HG02870 (cell line): ENCODE measurements around the gene LIPT1.
"Not testable (repeated sequence)": the region's sequence is repeated elsewhere in the genome, so short reads cannot be mapped to it uniquely, and the experiment has no call there.

Experiments used
- ATAC-seq: cut with Tn5 transposase; IDR thresholded peaks from one replicate; pipeline ENCODE4 v1.9.1; 2021; ENCODE audit warnings: mild to moderate bottlenecking, moderate library complexity; ENCODE audit not compliant: unreplicated experiment

LIPT1 gene

DNA sequence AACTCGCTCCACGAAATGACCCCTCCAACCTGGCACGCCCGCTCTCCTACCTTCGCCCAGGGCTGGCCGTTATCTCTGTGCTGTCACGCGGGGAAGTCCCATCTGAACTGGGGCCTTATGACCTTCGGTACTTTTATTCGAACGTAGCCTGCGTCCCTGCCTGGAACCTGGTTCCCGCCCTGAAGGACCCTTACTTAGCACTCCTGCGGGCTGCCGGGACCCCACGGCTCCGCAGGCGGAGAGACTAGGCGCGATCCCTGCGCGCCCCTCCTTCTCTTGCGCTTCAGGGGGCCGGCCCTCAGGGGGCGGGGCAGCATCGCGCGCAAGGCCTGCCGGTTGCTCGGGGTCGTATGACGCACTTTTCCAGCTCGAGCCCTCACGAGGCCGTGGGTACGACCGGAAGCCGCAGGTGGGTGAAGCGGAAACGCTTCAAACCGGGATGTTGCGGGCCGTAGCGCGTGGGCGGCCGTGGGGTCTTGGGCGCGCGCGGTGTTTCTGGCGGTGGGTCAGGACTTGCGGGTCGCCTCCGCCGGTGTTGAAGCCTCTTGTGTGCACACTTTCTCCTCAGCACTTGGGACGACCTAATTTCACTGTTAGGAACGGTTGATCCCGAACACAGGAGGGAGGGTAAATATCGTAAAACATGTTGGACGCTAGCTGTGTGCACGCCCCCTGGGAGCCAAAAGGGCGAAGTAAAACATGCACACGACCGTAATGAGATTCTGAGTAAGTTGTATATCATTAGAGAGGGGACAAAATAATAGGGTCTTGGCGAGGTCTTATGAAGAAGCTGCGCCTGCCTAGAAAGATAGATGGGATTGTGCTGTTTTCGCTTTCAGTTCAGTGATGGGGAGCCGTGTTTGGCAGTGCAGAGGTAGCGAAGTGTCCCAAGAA is at the start of gene LIPT1, which contains the start of gene TSGA10:
LIPT1 (plus strand) TSS at position 325 of the 894 bp plus-strand sequence. CDS start 6,991 bp downstream, outside the sequence.
TSGA10 (minus strand) TSS at position 300 of the 894 bp plus-strand sequence. CDS start 45,503 bp downstream, outside the sequence.
- peak; percentile 90 for ATAC-seq

DNA sequence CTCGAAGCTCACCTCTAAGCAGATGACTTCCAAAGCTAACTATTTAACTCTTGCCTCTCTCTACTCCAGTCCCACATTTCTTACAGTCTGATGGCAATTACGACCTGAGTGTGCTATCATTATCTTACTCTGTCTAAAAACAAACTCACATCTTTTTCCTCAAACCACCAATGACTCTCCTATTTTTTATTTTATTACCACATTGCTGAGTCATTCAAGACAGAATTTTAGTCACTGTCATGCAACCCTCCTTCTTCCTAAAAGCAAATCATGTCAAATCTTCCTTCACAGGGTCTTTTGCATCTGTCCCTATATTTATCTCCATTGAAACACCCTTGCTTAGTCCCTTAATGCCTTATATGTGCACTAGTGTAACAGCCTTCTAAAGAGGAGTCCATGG is 47.9 kb upstream of the LIPT1 start:
- ATAC-seq, result no peak

DNA sequence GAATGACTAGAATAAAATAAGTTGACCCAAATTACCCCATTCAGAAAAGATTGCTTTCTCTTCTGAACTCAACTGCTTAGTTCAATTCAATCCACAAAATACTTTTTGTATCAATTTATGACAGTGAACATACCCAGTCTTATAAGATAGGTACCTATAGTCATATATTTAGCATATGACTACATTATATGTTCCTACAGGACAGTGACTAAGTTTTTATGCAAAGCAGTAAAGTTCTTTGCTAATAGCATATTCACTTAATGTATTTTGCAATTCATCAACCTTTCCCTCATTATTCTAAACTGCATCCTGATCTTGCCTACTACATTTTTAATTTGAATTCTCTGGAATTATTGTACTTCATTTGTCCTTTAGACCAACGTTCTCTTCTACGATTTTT is 43.5 kb upstream of the LIPT1 start:
- no peak for ATAC-seq

DNA sequence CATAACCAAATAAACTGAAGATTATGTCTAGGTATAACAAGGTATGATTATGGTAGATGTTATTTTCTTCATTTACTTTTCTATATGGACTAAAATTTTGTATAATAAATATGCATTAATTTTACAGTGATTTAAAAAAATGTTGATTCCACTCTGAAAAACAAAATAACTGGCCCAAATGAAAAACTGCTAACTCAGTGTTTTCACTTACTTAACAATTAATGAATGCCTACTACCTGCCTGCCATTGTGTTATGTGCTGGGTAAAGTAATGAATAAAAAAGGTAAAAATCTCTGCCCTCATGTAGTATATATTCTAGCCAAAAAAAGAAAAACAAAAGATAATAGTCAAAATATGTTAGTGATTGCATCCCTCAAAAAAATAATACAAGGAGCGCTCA is 42.8 kb upstream of the LIPT1 start:
- ATAC-seq, result no peak

GRCh38 chr2:99112617-99113016 is 42.1 kb upstream of the LIPT1 start:
- ATAC-seq, result no peak

- ATAC-seq, result no peak
Measured at GRCh38 chr2:99127981-99128380, 26.8 kb upstream of the LIPT1 start.

GRCh38 chr2:99135044-99135556 is 19.7 kb upstream of the LIPT1 start:
- ATAC-seq, result not testable (repeated sequence)

DNA sequence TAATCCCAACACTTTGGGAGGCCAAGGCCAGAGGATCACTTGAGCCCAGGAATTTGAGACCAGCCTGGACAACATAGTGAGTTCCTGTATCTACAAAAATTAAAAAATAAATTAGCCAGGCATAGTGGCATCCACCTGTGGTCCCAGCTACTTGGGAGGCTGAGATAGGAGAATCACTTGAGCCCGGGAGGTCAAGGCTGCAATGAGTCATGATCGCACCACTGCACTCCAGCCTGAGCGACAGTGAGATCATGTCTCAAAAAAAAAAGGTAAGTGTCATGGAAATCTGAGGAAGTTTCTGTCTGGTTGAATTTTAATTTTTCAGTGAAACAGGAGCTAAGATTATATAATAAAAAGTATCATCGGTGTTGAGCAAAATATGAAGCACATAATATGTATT is 15.8 kb upstream of the LIPT1 start:
- ATAC-seq, result no peak

DNA sequence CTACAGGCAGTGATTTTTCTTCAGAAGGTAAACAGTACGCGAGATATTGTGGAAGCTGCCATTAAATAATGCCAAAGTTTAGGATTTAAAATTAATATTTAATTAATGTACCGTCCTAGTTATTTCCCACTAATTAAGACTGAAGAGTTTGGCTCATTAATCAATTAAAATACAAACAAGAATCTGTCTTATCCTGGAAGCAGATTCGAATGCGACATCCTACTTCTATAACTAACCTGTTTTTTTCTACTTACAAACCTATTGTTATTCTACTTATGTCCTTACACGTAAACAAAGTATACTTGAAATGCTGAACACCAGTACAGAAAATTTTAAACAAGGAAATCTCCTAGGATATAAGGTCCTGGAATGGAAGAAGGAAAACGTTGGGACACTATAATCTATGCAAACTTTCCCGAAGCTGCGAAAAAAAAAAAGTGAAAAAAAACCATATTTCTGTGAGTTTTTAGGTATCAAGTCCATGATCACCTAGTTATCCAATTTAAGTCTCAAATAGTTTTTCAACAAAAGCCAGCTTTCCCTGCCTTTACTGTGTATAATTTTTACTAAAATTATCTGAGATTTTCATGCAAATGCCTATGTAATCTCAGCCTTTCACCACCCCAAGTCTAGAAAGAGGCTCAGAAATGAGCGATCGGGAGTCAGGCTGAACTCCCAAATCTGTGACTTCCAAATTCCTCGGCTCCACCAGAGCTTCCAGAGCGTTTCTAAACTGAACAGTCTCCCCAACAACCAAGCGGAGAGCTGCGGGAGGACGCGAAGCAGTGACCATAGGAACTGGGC is 14.5 kb upstream of the LIPT1 start:
- no peak for ATAC-seq

GRCh38 chr2:99140860-99141109 is 14.0 kb upstream of the LIPT1 start:
- peak; percentile 25 for ATAC-seq

DNA sequence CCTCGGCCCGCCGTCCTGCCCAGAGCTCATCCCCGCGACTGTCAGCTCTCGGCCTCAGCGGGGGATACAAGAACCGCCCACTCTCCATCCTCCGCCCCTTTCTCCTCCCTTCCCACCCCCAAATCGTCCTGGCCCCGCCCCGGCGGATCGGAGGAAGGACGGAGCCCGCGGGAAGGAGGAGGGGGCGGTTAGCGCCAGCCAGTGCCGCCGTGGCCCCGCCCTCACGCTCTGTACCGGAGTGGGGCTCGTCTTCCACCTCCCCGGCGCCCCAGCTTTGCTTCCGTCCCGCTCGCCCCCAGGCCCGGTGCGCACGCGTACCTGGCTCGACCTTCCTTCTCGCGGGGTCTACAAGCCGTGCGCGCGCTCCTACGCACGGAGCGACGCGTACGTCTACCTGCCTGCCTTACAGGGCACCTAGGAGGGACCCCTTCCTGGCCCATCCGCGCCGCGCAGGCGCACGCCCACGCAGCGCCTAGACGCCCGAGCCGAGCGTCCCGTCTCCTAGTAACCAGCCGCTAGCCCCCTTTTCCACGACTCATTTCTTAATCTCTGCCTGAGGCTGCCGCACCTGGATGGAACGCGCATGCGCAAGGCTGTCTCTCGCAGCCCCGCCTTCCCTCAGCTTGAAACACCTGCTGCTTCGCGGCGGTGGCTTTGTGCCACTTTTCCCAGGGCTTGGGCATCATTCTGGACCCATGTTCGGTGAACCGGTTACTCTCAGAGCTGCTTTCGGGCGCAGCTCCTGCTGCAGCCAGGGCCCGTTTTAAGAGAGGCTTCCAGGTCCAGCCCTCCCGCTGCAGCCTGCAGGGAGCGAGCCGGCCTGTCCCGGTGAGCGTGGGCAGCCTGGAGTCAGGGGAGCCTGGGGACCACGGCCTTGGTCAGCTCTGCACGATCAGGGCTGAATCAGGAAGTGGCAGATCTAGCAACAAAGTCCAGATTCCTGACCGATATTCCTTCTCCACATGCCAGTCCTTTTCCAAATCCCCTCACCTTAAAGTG is 13.4 kb upstream of the LIPT1 start, which contains the start of gene C2orf15:
C2orf15 (plus strand) TSS at position 598 of the 999 bp plus-strand sequence. CDS start 8,852 bp downstream, outside the sequence.
- ATAC-seq, result peak; percentile 86

DNA sequence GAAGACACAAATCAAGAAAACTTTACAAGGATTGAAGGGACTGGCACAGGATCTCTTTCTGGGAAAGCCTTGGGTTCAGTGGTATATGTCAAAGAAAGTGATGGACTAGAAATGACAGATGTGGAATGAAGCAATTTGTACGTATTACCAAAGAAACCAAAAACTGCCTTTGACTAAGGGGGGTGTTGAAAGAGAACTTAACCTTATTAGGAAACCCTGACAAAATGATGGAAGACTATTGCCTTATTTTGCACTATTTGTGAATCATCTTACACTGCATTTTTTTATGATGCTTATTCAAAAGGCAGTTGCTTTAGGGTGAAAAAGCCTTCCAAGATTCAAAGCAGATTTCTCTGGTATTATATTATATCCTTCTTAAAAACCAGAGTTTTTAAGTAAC is 4.1 kb upstream of the LIPT1 start:
- ATAC-seq, result no peak

GRCh38 chr2:99152199-99152895 is 2.4 kb upstream of the LIPT1 start:
- ATAC-seq, result no peak

GRCh38 chr2:99153921-99154604 is 704 bp upstream of the LIPT1 start:
- no peak for ATAC-seq

DNA sequence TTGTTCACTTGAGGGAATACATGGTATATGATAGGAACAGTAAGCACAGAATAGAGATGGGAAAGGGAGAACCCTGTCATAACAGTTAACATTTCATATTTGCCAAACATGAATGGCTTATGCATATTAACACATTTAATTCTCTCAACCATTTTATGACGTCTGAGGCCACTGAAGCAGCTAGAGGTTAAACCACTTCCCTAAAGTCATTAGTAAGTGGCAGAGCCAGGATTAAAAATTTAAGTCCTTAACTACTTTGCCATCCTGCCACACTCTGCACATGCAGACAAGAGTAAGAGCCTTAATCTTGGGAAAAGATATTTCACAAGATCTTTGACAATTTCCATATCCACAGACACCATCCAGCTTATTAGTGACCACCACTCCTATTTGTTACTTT is 2.1 kb downstream of the LIPT1 start:
- ATAC-seq, result no peak

DNA sequence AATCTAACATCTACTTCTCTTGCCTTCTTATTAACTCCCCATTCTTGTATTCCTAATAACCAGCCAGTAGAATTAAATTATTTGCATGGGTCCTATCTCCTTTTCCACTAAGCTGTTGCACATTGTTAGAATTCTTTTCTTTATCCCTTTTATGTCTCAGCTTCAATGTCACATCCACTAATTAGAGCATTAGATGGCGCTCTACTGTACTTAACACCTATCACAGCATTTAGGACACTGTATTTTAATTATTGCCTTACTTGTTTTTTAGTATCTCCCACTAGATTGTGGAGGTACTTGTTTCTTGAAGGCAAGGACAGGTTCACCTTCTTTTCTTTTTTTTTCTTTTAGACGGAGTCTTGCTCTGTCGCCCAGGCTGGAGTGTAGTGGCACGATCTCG is 3.8 kb downstream of the LIPT1 start:
- ATAC-seq, result no peak

DNA sequence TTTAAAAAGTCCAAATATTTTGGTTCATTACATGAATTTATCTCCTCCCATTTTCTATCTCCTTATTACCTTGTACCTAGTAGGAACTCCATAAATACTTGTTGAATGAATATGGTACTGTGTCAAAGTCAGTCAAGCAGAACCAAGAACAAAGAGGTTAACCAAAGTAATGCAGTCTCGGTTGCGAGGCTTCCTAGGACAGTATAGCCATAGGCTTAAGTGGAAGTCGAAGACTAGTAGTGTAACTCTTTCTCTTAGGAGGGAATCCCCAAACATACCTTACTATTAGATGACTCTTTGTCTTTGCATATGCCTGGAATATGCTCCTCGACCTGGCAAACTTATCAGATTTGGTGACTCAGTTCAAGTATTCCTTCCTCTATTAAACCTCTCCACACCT is 4.8 kb downstream of the LIPT1 start:
- ATAC-seq, result no peak

DNA sequence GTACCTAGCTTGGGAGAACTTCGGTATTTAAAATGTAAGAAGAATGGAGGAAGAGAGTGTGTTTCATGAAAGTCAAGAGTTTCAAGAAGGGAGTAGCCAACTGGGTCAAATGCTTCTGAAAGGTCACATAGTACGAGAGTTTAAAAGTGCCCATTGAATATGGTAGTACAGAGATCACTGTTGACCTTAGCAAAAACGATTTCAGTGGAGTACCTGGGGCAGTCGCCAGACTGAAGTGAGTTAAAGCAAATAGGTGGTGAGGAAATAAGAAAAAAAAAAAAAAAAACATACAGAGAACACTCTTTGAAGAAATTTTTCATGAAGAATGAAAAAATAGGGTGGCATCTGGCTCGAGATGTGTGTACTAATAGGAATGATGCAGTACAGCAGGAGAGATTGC is 11.5 kb downstream of the LIPT1 start:
- no peak for ATAC-seq

GRCh38 chr2:99169534-99169933 is 14.8 kb downstream of the LIPT1 start:
- no peak for ATAC-seq
